ENCODE results near the gene ZNF628.

The ZNF628 gene

DNA sequence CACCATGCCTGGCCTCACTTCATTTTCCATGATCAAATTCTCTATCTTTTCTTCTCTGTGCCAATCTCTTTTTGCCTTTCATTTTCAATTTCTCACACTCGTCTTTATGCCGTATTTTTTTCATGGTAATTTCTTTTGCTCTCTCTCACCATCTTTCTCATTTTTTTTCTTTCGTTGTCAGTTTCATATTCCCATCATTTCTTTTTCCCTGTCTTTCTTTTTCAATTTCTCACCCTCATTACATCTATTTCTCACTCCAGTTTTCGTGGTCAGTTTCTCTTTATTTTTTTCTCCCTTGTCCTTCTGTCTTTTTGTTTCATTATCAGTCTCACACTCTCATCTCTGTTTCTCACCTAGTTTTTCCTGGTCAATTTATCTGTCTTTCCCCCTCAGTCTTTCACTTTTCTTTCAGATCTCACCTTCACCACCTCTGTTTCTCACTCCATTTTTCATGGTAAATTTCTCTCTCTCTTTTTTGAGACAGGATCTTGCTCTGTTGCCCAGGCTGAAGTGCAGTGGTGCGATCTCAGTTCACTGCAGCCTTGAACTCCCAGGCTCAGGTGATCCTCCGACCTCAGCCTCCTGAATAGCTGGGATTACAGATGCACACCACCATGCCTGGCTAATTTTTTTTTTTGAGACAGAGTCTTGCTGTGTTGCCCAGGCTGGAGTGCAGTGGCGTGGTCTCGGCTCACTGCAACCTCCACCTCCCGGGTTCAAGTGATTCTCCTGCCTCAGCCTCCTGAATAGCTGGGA, 26.0 kb downstream of the ZNF628 start:
- H3K27me3 ChIP-seq (ENCODE audit: control insufficient read depth, insufficient read depth, low read length): no peaks in the 10 kb centered on the region
- no peak overlapping the region for H3K4me3 ChIP-seq (ENCODE audit: low read depth, low read length)
- H2AFZ ChIP-seq: no peak overlapping the region
- no peak overlapping the region for H3K27ac ChIP-seq
- H3K36me3 ChIP-seq (ENCODE audit: control insufficient read depth, insufficient read depth, low read length): no peaks in the 10 kb centered on the region
- H3K9ac ChIP-seq: no peak overlapping the region
- no peak overlapping the region for H3K4me2 ChIP-seq (ENCODE audit: low read length)
- no peaks in the 10 kb centered on the region for H3K4me1 ChIP-seq
- H3K79me2 ChIP-seq: no peaks in the 10 kb centered on the region
- TF ChIP-seq, protein P1, sequence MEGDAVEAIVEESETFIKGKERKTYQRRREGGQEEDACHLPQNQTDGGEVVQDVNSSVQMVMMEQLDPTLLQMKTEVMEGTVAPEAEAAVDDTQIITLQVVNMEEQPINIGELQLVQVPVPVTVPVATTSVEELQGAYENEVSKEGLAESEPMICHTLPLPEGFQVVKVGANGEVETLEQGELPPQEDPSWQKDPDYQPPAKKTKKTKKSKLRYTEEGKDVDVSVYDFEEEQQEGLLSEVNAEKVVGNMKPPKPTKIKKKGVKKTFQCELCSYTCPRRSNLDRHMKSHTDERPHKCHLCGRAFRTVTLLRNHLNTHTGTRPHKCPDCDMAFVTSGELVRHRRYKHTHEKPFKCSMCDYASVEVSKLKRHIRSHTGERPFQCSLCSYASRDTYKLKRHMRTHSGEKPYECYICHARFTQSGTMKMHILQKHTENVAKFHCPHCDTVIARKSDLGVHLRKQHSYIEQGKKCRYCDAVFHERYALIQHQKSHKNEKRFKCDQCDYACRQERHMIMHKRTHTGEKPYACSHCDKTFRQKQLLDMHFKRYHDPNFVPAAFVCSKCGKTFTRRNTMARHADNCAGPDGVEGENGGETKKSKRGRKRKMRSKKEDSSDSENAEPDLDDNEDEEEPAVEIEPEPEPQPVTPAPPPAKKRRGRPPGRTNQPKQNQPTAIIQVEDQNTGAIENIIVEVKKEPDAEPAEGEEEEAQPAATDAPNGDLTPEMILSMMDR (IDR thresholded peaks at IDR 0.05): no peak
- no peaks in the 10 kb centered on the region for H3K9me3 ChIP-seq (ENCODE audit: control insufficient read depth, low read length)

DNA sequence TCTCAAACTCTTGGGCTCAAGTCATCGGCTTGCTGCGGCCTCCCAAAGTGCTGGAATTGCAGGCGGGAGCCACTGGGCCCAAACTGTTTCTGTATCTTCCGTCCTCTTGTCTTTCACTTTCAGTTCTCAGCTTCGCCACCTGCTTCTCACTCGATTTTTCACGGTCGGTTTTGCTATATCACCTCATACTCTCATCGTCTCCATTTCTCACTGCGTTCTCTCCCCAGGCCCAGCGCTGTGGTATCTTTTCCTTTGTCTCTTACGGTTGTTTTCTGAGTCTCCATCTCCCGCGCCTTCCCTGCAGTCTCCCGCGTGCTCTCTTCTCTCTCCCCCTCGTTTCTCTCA, 26.7 kb downstream of the ZNF628 start:
- no peaks in the 10 kb centered on the region for H3K79me2 ChIP-seq
- H3K27ac ChIP-seq: no peak overlapping the region
- H3K36me3 ChIP-seq (ENCODE audit: control insufficient read depth, insufficient read depth, low read length): no peaks in the 10 kb centered on the region
- H3K4me1 ChIP-seq: no peaks in the 10 kb centered on the region
- no peak overlapping the region for H3K4me2 ChIP-seq (ENCODE audit: low read length)
- H2AFZ ChIP-seq: no peak overlapping the region
- TF ChIP-seq, protein P1 (IDR thresholded peaks at IDR 0.05): no peak
- no peak overlapping the region for H3K4me3 ChIP-seq (ENCODE audit: low read depth, low read length)
- H3K27me3 ChIP-seq (ENCODE audit: control insufficient read depth, insufficient read depth, low read length): no peaks in the 10 kb centered on the region
- H3K9me3 ChIP-seq (ENCODE audit: control insufficient read depth, low read length): no peaks in the 10 kb centered on the region
- H3K9ac ChIP-seq: no peak overlapping the region

DNA sequence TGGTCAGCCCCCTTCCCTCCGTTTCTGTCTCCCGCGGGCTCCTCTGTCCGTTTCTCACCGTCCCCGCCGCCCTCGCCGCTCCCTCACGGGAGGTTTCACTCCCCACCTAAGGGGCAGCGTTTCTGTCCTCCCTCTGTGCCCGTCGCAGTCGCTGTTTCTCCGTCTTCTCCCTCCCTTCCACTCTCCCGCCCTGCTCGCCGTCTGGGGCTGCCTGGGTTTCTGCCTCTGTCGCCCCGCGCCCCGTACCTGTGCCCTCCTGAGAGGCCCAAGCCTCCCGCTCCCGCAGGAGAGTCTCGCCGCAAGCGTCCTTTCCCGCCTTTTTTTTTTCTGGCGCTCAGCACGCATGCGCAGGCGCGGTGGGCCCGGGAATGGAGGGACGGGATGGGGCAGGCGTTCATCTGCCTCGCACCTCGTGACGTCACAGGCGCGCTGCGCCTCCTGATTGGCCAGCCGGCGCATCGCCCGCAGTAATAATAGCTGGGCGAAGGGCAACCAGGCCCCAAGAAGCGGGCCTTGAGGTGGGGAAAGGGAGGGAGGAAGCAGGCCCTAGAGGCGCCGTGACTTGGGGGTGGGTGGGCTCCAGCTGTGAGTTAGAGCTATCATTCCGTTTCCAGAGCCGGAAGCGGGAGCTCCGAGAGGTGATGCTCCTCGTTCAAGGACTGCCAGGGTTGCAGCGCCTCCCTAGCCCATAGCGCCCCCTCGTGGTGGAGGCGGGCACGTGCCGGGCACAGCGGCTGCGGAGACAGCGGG, 27.3 kb downstream of the ZNF628 start:
- H3K9me3 ChIP-seq (ENCODE audit: control insufficient read depth, low read length): no peaks in the 10 kb centered on the region
- no peaks in the 10 kb centered on the region for H3K79me2 ChIP-seq
- no peak overlapping the region for H3K9ac ChIP-seq
- H3K4me1 ChIP-seq: no peaks in the 10 kb centered on the region
- peak overlapping the region; percentile 85 for H2AFZ ChIP-seq
- H3K27ac ChIP-seq: no peak overlapping the region
- peak overlapping the region; percentile 24 for H3K4me3 ChIP-seq (ENCODE audit: low read depth, low read length)
- TF ChIP-seq, protein P1 (IDR thresholded peaks at IDR 0.05): peak; percentile 99
- peak overlapping the region; percentile 48 for H3K4me2 ChIP-seq (ENCODE audit: low read length)
- no peaks in the 10 kb centered on the region for H3K27me3 ChIP-seq (ENCODE audit: control insufficient read depth, insufficient read depth, low read length)
- no peaks in the 10 kb centered on the region for H3K36me3 ChIP-seq (ENCODE audit: control insufficient read depth, insufficient read depth, low read length)

DNA sequence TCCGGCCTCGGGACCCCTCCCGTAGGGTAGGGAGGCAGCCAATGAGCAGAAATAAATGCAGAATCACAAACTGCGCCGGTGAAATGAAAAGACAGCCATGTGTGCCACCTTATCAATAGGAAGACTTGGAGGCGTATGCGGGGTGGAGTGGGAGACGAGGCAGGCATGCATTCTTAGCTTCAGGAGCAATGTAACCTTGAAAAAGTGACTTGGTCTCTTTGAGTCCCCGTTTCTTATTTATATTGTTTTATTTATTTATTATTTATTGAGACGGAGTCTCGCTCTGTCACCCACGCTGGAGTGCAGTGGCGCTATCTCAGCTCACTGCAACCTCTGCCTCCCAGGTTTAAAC, 27.8 kb downstream of the ZNF628 start:
- Histone ChIP-seq H3K4me3 (ENCODE audit: low read depth, low read length) (no peak overlapping the region), H3K27ac (no peak overlapping the region)

More for the DNA sequence above, 27.8 kb downstream of the ZNF628 start:
- Histone ChIP-seq H3K79me2 (no peaks in the 10 kb centered on the region), H2AFZ (peak overlapping the region; percentile 85), H3K9ac (no peak overlapping the region), H3K9me3 (ENCODE audit: control insufficient read depth, low read length) (no peaks in the 10 kb centered on the region), H3K36me3 (ENCODE audit: control insufficient read depth, insufficient read depth, low read length) (no peaks in the 10 kb centered on the region), H3K27me3 (ENCODE audit: control insufficient read depth, insufficient read depth, low read length) (no peaks in the 10 kb centered on the region), H3K4me2 (ENCODE audit: low read length) (peak overlapping the region; percentile 48), H3K4me1 (no peaks in the 10 kb centered on the region)
- TF ChIP-seq, protein P1 (IDR thresholded peaks at IDR 0.05): no peak
